ENCODE measurements around the gene GMPR.

Gene GMPR

GRCh38 chr6:16337295-16337975 lies 99.0 kb downstream of the GMPR start:
- FAIRE-seq, result no peak
- DNase-seq (ENCODE audit: insufficient read length, low spot score), result no peak
- TF ChIP-seq, protein P1, sequence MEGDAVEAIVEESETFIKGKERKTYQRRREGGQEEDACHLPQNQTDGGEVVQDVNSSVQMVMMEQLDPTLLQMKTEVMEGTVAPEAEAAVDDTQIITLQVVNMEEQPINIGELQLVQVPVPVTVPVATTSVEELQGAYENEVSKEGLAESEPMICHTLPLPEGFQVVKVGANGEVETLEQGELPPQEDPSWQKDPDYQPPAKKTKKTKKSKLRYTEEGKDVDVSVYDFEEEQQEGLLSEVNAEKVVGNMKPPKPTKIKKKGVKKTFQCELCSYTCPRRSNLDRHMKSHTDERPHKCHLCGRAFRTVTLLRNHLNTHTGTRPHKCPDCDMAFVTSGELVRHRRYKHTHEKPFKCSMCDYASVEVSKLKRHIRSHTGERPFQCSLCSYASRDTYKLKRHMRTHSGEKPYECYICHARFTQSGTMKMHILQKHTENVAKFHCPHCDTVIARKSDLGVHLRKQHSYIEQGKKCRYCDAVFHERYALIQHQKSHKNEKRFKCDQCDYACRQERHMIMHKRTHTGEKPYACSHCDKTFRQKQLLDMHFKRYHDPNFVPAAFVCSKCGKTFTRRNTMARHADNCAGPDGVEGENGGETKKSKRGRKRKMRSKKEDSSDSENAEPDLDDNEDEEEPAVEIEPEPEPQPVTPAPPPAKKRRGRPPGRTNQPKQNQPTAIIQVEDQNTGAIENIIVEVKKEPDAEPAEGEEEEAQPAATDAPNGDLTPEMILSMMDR (IDR thresholded peaks at IDR 0.05; ENCODE audit: insufficient read depth, missing control alignments), result no peak

GRCh38 chr6:16338577-16339264 lies 100.3 kb downstream of the GMPR start:
- TF ChIP-seq, protein P1 (IDR thresholded peaks at IDR 0.05; ENCODE audit: insufficient read depth, missing control alignments), result no peak
- DNase-seq (ENCODE audit: insufficient read length, low spot score) (no peak), FAIRE-seq (no peak)

GRCh38 chr6:16339265-16339587 lies 100.8 kb downstream of the GMPR start:
- FAIRE-seq (no peak), DNase-seq (ENCODE audit: insufficient read length, low spot score) (no peak)
- TF ChIP-seq, protein P1 (IDR thresholded peaks at IDR 0.05; ENCODE audit: insufficient read depth, missing control alignments), result no peak

DNA sequence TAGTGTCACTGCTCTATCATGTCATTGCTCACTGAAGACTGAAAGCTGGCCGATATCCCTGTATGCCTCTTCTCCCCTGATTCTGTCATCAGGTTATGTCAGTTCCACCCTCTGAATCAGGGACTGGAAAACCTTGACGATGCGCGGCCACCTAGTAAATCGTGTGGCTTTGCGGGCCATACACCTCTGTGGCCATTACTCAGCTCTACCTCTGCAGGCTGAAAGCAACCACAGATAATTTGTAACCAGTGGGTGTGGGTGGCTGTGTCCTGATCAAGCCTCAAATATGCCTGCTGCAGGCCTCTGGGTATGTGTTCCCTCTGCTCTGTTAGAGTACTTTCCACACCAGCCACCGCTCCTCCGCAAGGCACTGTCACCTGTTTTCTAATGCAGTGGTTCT lies 105.2 kb downstream of the GMPR start:
- TF ChIP-seq, protein P1 (IDR thresholded peaks at IDR 0.05; ENCODE audit: insufficient read depth, missing control alignments), result no peak
- DNase-seq (ENCODE audit: insufficient read length, low spot score) (no peak), FAIRE-seq (no peak)

- TF ChIP-seq, protein P1 (IDR thresholded peaks at IDR 0.05; ENCODE audit: insufficient read depth, missing control alignments), result no peak
- DNase-seq (ENCODE audit: insufficient read length, low spot score) (no peak), FAIRE-seq (no peak)
These were observed 106.4 kb downstream of the GMPR start for GRCh38 chr6:16344756-16345155.
